GM19395 (cell line): ENCODE results near the gene EXOC4.

Experiments
- ATAC-seq: cut with Tn5 transposase; IDR thresholded peaks from one replicate; pipeline ENCODE4 v1.9.1; 2021; ENCODE audit warnings: mild to moderate bottlenecking, moderate library complexity; ENCODE audit not compliant: unreplicated experiment

Gene EXOC4

DNA sequence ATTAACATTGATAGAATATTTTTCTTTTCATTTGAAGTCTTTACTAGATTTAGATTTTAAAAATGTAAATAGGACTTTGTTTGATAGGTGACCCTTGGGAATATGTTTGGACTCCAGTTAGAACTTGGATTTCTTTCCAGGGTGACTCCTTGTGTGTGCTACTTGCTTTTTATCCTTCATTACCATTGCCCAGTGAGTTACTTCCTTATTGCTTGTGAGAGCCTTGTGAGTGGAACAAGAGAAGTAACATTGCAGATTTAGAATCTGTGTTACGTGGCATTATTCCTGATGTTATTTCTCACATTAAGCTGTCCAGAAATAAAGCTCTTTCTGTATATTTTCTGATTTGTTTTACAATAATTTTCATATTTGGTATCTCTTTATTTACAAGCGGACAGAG is 746.3 kb downstream of the EXOC4 start:
- ATAC-seq: no peak

DNA sequence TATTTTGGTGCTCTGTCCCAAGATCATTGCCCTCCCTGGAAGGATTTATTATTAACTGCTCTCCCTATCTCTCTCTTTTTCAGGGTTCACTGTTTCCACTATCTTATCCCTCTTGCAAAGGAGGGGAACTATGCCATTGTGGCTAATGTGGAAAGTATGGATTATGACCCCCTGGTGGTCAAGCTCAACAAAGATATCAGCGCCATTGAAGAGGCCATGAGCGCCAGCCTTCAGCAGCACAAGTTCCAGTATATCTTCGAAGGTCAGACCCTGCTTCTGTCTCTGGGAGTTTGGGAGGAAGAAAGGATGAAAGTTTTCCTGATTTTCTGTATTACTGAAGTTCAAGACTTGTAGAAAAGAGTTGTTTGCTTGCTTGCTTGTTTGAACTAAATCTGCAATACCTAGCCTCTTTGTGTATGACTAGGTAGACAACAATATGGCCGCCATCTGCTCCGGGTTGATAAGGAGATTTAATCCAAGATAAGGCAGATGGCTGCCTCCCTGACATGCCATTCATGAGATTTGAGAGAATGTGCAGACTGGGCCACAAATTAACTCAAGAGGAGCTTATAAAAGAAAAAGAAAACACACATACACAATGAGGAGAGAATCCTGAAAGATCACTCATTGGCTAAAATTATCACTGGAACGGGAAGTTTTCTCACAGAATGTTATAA is 752.1 kb downstream of the EXOC4 start:
- no peak for ATAC-seq

DNA sequence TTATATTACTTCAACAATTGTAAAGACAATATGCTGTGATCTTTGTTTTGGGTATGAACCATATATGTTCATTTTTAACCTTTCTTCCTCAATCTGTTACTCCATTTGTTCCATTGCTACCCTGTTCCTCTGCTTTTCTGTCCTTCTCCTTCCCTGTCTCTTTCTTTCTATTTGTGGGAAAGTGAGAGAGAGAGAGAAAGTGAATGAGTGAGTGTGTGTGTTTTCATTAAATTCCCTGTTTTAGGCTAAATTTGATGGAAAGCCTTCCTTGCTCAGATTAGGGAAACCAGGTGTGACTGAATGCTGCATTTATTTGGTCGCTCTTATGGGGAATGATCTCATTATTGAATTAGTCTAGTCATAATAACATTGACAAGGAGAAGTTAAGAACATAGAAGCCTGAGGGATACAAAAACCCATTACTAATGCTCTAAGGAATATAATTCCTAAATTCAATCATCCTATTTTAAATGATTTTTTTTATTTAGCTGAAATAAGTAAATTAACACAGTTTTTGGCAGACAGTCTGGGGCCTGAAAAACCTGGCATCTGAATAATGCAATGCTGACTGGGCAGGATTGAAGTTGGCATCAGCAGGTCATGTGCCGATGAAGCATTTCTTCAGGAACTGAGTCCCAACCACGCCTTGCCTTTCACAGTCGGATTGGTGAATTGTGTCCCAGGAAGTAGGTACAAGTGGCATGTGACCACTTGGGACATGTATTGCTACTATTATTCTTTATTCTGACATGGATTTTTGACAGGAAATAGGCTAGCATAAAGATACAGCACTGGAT is 756.6 kb downstream of the EXOC4 start:
- ATAC-seq: no peak

DNA sequence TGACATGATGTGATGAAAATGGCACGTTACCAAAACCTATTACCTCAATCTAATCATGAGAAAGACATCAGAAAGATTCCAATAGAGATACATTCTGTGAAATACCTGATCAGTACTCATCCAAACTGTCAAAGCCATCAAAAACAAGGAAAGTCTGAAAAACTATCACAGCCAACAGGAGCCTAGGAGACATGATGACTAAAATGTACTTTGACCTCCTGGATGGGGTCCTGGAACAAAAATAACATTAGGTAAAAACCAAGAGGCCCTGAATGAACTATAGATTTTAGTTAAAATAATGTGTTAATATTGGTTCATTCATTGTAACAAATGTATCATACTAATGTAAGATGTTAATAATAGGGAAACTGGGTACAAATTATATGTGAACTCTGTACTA is 760.4 kb downstream of the EXOC4 start:
- ATAC-seq: no peak

DNA sequence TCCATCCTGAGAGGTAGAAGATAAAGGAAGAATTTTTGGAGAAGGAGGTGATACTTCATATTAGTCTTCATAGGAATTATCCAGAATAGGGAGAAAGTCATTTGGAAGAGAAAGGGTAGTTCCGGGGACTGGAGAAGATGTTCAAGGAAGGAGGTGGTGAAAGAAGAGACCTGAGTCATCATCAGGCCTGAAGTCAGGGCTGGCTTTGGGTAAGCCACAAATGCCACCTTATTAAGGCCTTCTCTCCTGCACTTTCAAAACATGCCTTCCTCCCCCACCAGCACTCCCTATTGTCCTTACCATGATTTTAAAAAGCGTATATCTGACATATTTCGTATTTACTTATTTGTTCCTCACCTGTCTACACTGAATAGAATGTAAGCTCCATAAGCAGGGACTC is 762.1 kb downstream of the EXOC4 start:
- ATAC-seq: no peak

DNA sequence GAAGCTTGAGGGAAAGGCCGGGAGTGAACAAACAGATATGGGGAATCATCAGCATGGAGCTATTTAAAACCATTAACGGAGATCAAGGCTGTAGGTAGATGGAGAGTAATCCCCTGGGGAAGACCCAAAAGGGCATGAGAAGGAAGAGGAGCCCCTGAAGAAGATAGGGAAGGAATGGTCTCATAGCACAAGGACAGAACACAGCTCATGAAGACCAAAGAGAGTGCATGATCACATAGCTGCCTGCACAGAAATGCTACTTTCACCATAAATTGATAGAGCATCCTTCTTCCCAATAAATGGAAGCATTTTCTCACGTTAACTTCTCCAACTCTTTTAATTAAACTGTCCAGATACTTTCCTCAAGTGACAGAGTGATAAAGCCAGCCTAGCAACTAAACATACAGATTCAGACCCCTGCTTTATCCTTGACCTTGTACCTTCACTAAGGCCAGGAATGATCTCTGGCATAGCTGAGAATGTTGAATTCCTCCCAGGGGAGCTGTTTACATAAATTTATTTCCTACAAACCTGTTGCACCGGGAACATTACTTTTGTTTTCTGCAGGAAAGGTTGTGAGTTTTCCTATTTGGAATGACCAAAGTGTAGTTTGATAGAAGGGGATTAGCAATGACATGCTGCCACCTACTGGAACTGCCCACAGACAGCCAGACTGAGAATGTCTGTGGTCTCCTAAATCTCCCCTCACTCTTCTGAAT is 763.5 kb downstream of the EXOC4 start:
- no peak for ATAC-seq

DNA sequence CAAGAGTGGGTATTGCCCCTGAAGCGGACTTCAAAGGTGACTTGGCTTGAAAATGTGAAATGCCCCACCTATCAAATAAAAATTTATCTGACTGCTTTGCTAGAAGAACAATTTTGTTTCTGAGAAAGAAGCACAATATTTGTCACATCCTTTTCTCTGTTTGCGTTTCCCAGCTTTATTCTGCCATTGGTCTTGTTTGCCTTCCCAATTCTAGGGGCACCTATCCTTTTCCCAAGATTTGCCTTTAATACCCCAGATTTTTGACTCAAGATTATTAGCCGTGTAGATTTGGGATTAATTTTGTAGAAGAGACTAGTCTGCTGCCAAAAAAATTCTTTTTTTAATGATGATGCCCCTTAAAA is 764.0 kb downstream of the EXOC4 start:
- no peak for ATAC-seq

DNA sequence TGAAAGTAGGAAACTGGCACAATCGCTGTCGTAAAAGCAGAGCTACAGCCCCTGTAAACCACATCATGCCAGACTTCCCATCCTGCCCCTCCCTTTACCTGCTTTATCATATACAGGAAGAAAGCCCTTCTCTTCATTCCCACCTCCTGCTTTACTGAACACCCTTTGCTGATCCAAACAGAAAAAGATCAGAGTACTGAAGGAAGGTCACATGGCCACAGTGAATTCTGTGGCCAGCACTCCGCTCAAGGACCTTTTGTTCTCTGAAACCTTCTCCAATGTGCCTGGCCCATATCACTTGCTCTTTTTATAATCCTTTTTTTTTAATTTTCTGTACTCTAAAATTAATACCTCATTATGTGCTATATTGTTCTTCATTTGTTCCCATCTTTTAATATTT is 765.4 kb downstream of the EXOC4 start:
- no peak for ATAC-seq

DNA sequence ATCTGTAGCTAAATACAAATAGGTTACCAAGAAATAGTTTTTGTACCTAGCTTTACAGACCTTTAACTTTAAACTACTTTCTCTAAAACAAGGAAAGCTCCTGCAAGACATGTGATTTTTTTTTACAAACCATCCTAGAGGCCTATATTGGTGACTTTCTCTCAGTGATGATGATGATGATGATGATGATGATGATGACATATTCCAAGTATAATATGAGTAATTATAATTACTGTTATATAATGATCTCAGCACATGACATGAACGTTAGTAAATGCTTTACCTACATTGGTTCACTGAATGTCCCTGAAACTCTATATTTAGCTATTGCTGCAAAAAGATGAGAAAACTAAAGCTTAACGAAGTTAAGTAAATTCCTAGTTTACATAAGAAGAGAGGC is 766.4 kb downstream of the EXOC4 start:
- ATAC-seq: no peak

DNA sequence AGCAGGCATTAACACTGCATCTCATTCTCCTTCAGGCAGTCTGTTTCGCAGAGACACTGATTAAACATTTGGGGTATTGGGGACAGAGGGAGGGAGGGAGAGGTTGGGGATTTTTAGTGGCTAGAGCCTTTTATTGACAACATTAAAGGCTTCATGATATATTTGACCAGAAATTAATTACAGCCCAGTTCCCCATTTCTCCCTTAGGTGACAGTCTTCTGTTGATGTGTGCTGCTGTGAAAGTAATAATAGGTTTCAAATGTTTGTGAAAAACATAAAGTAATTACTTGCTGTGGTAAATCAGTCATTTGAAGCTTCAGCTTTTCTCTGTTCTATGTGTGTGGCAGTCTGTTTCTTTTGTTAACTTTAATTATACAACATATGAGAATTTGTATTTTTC is 769.0 kb downstream of the EXOC4 start:
- no peak for ATAC-seq

DNA sequence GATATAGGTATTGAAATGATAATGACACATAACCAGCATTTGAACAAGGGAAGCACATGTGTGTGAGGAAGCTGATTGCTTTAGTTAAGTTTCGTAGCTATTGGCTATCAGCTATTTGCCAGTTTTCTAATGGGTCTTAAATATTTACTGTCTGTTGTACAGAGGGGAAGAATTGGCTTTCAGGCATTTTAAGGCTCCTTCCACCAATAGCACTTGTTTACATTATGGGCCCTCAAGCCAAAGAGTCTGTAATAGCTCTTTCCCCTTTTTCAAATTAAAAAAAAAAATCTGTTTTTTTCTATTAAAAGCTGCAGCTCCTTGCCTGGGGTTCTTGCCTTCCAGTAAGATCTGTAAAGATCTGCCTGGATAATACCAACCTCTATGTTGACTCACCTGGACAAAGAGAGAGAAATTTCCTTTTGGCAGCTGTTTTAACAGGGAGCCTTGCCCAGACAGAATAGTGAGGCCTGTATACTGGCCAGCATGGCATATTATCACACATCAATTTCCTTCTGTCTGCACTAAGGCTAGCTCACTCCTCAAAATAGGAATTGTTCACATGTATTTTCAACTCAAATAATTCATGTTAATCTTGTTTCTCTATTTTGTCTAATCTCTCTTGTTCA is 769.5 kb downstream of the EXOC4 start:
- no peak for ATAC-seq

DNA sequence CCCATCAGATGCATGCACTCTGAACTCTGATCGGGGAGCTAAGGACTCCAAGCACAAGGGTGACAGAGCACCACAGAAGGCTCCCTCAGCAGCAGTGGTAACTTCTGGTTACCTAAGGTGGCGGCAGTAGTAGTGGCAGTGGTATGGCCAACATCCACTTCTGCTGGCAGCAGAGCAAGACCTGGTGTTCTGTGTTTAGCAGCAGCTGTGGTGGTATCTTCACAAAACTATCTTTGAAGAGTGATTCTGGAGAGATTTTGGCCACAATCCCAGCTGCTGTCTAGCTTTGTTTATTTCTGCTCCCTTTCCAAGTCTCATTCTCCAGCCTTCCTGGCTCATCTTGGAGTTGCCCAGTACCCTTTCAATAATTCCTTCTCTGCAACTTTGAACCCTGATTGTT is 771.9 kb downstream of the EXOC4 start:
- ATAC-seq: no peak

DNA sequence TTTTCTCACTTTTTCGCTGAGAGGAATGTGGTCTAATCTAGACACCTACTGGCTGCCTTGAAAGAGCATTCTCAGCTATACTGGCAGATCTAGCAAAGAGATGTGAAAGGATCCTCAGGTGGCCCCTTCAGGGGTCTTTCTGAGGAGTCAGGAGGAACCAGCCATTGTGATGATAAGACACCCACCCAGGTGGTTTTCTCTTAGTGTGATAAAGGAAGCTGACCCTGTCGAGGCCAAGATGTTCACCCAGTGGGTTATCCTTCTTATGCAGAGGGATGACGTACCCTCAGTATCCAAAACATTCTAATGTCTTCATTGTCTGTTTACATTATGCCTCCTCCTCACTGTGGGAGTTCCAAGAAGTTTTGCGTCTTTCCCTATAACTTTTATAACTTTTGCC is 776.0 kb downstream of the EXOC4 start:
- ATAC-seq: no peak

DNA sequence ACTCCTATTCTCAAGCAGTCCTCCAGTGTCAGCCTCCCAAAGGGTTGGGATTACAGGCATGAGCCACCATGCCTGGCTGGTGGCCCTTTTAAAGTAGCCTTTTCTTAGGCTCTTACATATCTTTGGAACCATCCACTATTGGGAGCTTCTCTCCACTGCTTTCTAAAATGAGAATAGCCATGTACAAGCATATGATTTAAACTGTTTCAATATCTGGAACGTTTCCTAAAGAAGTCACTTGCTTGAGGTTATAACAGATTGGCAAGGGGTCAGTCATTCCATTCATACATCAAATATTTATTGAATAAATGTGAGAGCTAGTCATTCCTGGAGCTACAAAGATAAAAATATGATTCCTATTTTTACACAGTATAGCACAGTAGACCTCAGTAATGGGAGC is 776.9 kb downstream of the EXOC4 start:
- no peak for ATAC-seq

DNA sequence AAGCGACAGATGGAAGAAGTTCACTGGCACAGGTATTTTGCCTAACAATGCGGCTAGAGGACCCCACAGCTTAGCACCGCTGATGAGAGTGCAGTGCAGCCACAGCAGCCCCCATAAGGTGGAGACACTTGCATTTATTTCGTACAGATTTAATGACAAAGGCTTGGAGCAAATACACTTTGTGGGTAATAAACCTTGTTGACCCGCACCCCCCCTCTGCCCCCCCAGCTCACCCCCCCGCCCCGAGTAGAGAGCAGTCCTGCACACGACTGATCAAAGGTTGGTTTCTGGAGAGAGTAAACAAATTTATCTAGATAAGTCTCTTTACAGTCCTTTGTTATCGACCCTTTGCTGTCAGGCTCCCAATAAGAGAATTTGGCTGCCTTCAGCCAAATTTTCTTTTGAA is 777.6 kb downstream of the EXOC4 start:
- ATAC-seq: no peak

DNA sequence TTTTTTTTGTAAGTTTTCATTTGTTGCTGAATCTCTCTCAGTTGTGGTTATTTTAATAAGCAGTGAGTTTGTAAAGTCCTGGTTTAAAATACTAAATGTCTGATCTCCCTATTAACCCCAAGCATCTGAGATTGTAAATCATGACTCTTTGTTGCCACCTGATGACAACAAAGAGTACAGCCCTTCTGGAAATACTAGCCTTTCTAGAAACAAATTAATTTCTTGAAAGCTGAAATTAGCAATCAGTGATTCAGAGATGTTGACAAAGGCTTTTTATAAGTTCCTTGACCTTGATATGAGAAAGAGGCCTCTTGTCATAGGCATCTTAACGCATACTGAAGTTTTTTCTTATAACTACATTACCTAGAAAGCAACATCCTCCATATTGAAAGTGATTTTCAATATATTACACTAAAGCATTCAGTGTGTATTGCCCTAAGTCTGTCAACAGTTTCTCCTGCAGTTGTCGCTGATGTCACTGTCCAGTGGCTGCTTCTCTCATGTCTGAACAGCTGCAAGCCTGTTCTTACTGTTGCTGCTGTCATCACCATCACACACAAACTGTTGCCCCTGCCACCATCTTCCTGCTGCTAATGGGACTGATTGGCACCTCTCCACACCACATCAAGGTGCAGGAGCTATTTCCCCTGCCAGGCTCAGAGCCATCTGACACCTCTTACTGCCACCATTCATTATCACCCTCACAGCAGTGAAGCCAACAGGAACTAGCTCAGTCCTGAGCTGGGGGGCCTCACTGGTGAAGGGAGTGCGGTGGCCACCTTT is 779.1 kb downstream of the EXOC4 start:
- ATAC-seq: no peak

DNA sequence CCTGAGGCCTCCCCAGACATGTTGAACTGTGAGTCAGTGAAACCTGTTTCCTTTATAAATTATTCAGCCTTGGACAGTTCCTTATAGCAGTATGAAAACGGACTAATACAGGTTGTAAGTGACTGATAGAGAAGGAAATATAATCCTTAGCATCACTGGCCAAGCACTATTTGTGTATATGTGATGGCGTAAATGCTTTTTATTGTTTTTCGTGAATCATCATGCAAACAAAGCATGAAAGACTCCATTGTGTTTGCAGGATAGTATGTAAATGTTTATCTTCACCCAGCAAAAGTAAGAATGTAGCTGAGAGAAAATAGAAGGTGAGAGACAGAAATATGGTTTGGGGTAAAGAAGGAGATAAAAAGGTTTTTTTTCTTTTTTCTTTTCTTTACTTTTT is 781.8 kb downstream of the EXOC4 start:
- no peak for ATAC-seq

DNA sequence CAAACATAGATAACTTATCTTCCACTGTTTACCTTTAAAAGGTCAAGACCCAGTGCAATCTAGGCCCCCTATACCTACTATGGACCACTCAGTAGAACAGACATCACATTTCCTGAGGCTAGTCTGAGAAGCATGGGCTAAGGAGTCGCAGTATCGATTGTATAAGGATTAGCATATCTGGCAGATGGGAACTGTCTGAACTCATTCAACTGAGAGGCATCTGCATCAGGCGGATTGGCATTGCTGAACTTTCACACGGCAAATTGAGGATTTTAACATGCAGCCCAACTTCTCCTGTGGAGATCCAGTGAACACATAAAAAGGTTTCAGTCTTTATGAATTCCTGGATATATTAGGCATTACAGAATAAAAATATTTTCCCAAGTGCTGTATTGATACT is 785.1 kb downstream of the EXOC4 start:
- ATAC-seq: no peak

DNA sequence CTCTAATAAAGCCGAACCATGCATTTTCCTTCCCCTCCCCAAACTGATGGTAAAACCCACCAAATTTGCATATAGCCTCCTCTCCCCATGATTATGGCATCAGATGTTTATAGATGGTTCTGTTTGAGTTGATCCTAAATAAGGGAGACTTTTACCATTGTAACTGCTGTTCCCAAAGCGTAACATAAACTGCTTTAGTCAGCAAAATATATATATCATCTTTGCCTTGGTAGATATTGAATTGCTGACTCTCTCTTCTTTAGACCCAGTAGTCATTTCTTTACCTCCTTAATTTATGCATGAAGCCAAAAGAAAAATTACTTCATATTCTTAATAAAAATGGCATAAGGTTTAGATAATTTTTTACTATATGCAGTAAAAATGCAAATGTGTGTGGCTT is 788.1 kb downstream of the EXOC4 start:
- ATAC-seq: no peak

DNA sequence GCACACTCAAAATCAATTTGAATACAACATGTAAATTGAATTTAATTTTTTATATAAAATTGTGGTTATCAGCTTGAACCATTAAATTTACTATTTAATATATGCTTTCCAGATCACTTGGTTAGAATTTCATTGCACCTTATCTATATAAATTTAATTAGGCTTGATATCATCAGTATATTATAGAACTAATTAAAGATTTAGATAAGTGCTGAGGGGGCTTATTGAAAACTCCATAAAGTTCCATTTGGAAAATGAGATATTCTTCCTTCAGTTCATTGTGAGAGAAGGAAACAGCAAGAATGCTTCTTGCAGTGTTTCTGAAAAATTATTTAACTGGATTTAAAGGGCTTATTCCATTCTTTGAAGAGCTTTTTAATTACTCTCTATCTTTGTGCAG is 788.6 kb downstream of the EXOC4 start:
- ATAC-seq: no peak

DNA sequence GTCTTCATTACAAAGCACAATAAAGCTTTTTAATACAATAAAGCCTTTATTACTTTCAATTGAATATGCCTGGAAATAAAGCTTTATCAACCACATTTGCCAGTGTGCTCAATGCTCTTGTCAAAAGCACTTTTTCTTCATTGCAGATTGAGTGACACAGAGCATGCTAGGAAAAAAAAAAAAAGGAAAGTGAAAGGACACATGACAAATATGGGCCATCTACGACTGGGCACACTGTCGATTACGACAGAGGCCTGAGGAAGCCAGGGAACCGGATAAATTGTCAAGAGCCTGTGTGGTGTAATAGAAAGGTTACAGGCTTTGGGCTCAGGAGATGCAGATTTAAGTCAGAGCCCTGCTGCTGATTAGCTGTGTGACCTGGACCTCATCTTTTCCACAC is 789.4 kb downstream of the EXOC4 start:
- ATAC-seq: no peak
